Forelimb muscle (tissue), 1 donor: ENCODE results near the gene PARP15. TPM values are rescaled to one million over a fixed set of nuclear protein-coding genes. Genes with fewer than 3 reads are reported as not detected.
"Not testable (repeated sequence)": the region's sequence is repeated elsewhere in the genome, so short reads cannot be mapped to it uniquely, and the experiment has no call there.

ENCODE experiments used
- DNase-seq: peaks from one replicate; pipeline ENCODE4 v3.0.0-alpha.2; 2013; ENCODE audit warnings: low read depth
- polyA plus RNA-seq: library from polyadenylated mRNA; unstranded; fragments of 120-200 nt; gene quantifications from one replicate; pipeline ENCODE4 v1.2.1, GENCODE V29; 2013; ENCODE audit not compliant: insufficient read length

The PARP15 gene
- polyA plus RNA-seq, 1 donor: 5.9 TPM

GRCh38 chr3:122665881-122666280, 88.4 kb downstream of the PARP15 start:
- DNase-seq: no peak

GRCh38 chr3:122668930-122669730, 91.7 kb downstream of the PARP15 start:
- DNase-seq: no peak

GRCh38 chr3:122671553-122671952, 94.1 kb downstream of the PARP15 start:
- no peak for DNase-seq

GRCh38 chr3:122674339-122674738, 96.9 kb downstream of the PARP15 start:
- DNase-seq: no peak

- no peak for DNase-seq
Measured at GRCh38 chr3:122676759-122677158, 99.3 kb downstream of the PARP15 start.

GRCh38 chr3:122677216-122677615, 99.8 kb downstream of the PARP15 start:
- DNase-seq: no peak

- DNase-seq: no peak
Measured at GRCh38 chr3:122678506-122678905, 101.1 kb downstream of the PARP15 start.

GRCh38 chr3:122679085-122679881, 101.8 kb downstream of the PARP15 start:
- DNase-seq: peak; percentile 48

GRCh38 chr3:122679882-122680474, 102.5 kb downstream of the PARP15 start:
- DNase-seq: no peak

GRCh38 chr3:122680475-122681283, 103.2 kb downstream of the PARP15 start, which contains the start of gene PARP14:
TSS of gene PARP14 (plus strand) at chr3:122680839. CDS start at chr3:122680884, 45 bp downstream.
- peak; percentile 43 for DNase-seq

- DNase-seq: no peak
Measured at GRCh38 chr3:122681284-122681973, 104.0 kb downstream of the PARP15 start.

- DNase-seq: no peak
Measured at GRCh38 chr3:122681974-122682409, 104.5 kb downstream of the PARP15 start.

GRCh38 chr3:122682778-122683411, 105.4 kb downstream of the PARP15 start:
- not testable (repeated sequence) for DNase-seq

- no peak for DNase-seq
Measured at GRCh38 chr3:122687298-122687697, 109.8 kb downstream of the PARP15 start.

Other genes with a start within 250 kb of the PARP15 start
- 28.7 TPM for gene MIX23, start 194.4 kb upstream of the PARP15 start, polyA plus RNA-seq
- 35.6 TPM for gene FAM162A, start 193.5 kb upstream of the PARP15 start, polyA plus RNA-seq
- gene WDR5B, start 161.6 kb upstream of the PARP15 start, polyA plus RNA-seq: 3.9 TPM
- gene KPNA1, start 62.7 kb upstream of the PARP15 start, polyA plus RNA-seq: 49.2 TPM
- gene PARP9, start 13.3 kb upstream of the PARP15 start, polyA plus RNA-seq: 18.4 TPM
- gene DTX3L, start 13.3 kb upstream of the PARP15 start, polyA plus RNA-seq: 7.1 TPM
- 7.8 TPM for gene PARP14, start 103.2 kb downstream of the PARP15 start, polyA plus RNA-seq
- gene HSPBAP1, start 216.2 kb downstream of the PARP15 start, polyA plus RNA-seq: 6.8 TPM
- gene SLC49A4, start 217.4 kb downstream of the PARP15 start, polyA plus RNA-seq: 4.2 TPM